ENCODE data around the gene CRYM. TPM values are rescaled to one million over a fixed set of nuclear protein-coding genes. Genes with fewer than 3 reads are reported as not detected.

CRYM gene
- total and polyA plus RNA-seq, 10 of the 15 experiments (the other 5 are each of a cell fraction or from before 2014, with no cell fraction given): 0.30 to 6.1 (median 3.9) TPM

GRCh38 chr16:21301168-21301894 is 23.2 kb upstream of the CRYM start (continued):
- no peak for TF ChIP-seq KDM1A (IDR thresholded peaks at IDR 0.05; ENCODE audit: borderline replicate concordance)
- TF ChIP-seq, protein P1, sequence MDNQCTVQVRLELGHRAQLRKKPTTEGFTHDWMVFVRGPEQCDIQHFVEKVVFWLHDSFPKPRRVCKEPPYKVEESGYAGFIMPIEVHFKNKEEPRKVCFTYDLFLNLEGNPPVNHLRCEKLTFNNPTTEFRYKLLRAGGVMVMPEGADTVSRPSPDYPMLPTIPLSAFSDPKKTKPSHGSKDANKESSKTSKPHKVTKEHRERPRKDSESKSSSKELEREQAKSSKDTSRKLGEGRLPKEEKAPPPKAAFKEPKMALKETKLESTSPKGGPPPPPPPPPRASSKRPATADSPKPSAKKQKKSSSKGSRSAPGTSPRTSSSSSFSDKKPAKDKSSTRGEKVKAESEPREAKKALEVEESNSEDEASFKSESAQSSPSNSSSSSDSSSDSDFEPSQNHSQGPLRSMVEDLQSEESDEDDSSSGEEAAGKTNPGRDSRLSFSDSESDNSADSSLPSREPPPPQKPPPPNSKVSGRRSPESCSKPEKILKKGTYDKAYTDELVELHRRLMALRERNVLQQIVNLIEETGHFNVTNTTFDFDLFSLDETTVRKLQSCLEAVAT (IDR thresholded peaks at IDR 0.05): no peak

DNA sequence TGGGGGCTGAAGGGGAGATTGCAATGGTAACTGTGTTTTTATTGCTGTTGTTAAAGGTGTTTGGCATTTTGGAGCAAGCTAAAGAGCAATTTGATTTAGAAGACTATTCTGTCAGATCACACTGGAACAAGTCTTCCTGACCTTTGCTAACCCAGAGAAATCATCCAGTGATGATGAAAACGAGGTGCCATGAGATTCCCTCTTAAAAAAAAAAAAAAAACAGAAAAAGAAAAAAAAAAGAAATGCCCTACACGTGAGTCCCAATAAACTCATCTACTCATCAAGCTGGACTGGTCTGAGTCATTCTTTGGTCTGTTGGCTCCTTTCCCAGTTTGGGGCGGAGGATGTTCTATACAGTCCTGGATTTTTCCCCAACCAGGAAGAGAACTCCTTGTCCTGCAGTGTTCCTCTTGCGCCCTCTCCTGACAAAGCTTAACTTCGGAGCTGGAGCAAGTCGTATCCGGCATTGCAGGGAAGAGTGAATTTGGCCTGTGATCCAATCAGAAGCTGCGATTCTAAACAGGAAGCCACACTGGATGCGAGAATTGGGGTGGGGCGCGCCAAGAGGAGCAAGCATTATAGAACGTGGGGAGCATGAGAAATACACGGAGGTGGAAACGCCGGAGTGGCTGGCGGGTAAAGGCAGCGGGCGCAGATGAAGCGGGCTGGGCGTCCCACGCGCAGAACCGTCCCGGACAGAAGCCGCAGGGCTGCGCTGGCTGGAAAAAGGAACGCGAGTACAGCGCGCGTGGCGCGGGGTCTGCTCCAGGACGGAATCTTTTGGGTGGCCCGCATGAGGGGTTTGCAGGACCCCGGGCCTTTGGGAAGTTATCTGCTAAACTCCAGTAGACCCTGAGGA is 22.4 kb upstream of the CRYM start:
- POLR2A ChIA-PET: interaction anchor here (0.5 to 1.9 kb wide), 8 partner anchors 28 to 145 kb away, joined by 3 to 7 read pairs (median 4); partner anchors contain the start of gene LDAF1
- SMC1A ChIA-PET (ENCODE audit: uncharacterized antibody, unreplicated experiment): interaction anchor here (0.6 to 10.6 kb wide), 23 partner anchors 8 to 501 kb away, joined by 3 to 87 read pairs (median 3); partner anchors contain the start of genes CRYM and LDAF1
- FAIRE-seq (peak; percentile 94), DNase-seq (ENCODE audit: low read depth, low spot score) (peak; percentile 93), ATAC-seq (peak; percentile 75)
- BruUV-seq (replicated peaks): TSS peak; percentile 86
- intact Hi-C loops (cut with micrococcal nuclease; ENCODE audit: unreplicated experiment) (loop anchor here (1.0 to 2.0 kb wide), 4 partner anchors 24 to 254 kb away; no protein-coding TSS in a partner anchor), in situ Hi-C loops (cut with MboI) (no loop called here)
- H3K79me2 ChIP-seq (ENCODE audit: control insufficient read depth, insufficient read depth, low read length): no peaks in the 10 kb centered on the region
- no peaks in the 10 kb centered on the region for H3K9me3 ChIP-seq (replicated peaks; ENCODE audit: control insufficient read depth, insufficient read depth, low read length)
- H3K27me3 ChIP-seq (replicated peaks in 1 of 2; ENCODE audit: control insufficient read depth in 2 of 2, insufficient read depth in 2 of 2, low read length in 1 of 2): no peaks in the 10 kb centered on the region
- peak overlapping the region; percentile 90 for H3K4me3 ChIP-seq
- H3K4me2 ChIP-seq (ENCODE audit: control insufficient read depth, insufficient read depth): peak overlapping the region; percentile 92
- peak overlapping the region; percentile 76 for H2AFZ ChIP-seq (ENCODE audit: control insufficient read depth, low read depth, low read length)
- no peaks in the 10 kb centered on the region for H4K20me1 ChIP-seq (ENCODE audit: control insufficient read depth, insufficient read depth)
- CTCF ChIA-PET: interaction anchor here (0.6 to 3.8 kb wide), 24 partner anchors 10 to 1344 kb away, joined by 3 to 90 read pairs (median 4); partner anchors contain the start of gene LDAF1
- no peaks in the 10 kb centered on the region for H3K4me1 ChIP-seq (ENCODE audit: control insufficient read depth, insufficient read depth, low read length)
- RAD21 ChIA-PET (ENCODE audit: unreplicated experiment): interaction anchor here (0.6 to 3.5 kb wide), 25 partner anchors 15 to 450 kb away, joined by 3 to 62 read pairs (median 4); partner anchors contain the start of genes CRYM and LDAF1
- no peaks in the 10 kb centered on the region for H3K36me3 ChIP-seq (ENCODE audit: control insufficient read depth in 2 of 2, insufficient read depth in 2 of 2, low read length in 1 of 2)
- WGBS (ENCODE audit: insufficient coverage, insufficient replicate concordance, low lambda C conversion rate, missing lambda C conversion rate): under 1% methylated on average over 28 of the region's 36 CpGs
- peak overlapping the region; percentile 54 for H3K27ac ChIP-seq (ENCODE audit: control insufficient read depth, insufficient read depth)
- H3K9ac ChIP-seq (ENCODE audit: control insufficient read depth, insufficient read depth, low read length): peak overlapping the region; percentile 77
- peak; percentile 36; the same call in 1 of the 2 replicates for TF ChIP-seq MTA2 (IDR thresholded peaks at IDR 0.05; ENCODE audit: low read depth)
- TF ChIP-seq ZNF687 (IDR thresholded peaks at IDR 0.05): peak; percentile 56; the same call in 1 of the 2 replicates
- no peak for TF ChIP-seq KLF5 (IDR thresholded peaks at IDR 0.05; ENCODE audit: partially characterized antibody)
- TF ChIP-seq ZNF217 (IDR thresholded peaks at IDR 0.05): no peak
- no peak for TF ChIP-seq RCOR1 (conservative IDR thresholded peaks at IDR 0.05; ENCODE audit: low read depth, low read length)
- peak; percentile 89 for TF ChIP-seq RELB (IDR thresholded peaks at IDR 0.05; ENCODE audit: low read depth)
- no peak for TF ChIP-seq RUNX3 (IDR thresholded peaks at IDR 0.05; ENCODE audit: low read length)
- peak; percentile 83 for TF ChIP-seq SMC3 (IDR thresholded peaks at IDR 0.05; ENCODE audit: borderline replicate concordance, low read length)
- TF ChIP-seq TARDBP (IDR thresholded peaks at IDR 0.05; ENCODE audit: borderline replicate concordance): no peak
- peak; percentile 94 to 95 for TF ChIP-seq IKZF2 (IDR thresholded peaks at IDR 0.05)
- 0 out of 2 replicates have a peak, but pooled peaks have one; percentile 14 for TF ChIP-seq RAD51 (IDR thresholded peaks at IDR 0.05)
